Fibroblast of peridontal ligament (primary cell): ENCODE measurements around the gene GATB.

Experiments
- DNase-seq: peaks from one replicate; pipeline ENCODE4 v3.0.0-alpha.2; 2010; ENCODE audit errors: extremely low read depth

The GATB gene

GRCh38 chr4:151700566-151701316 lies 60.1 kb downstream of the GATB start:
- DNase-seq = peak; percentile 55

- DNase-seq = no peak
Observed at GRCh38 chr4:151698213-151698612, 62.6 kb downstream of the GATB start.

- DNase-seq = no peak
Observed at GRCh38 chr4:151694961-151695720, 65.7 kb downstream of the GATB start.

- no peak for DNase-seq
Observed at GRCh38 chr4:151692821-151693673, 67.8 kb downstream of the GATB start.

- DNase-seq = no peak
Observed at GRCh38 chr4:151692443-151692782, 68.4 kb downstream of the GATB start.

- no peak for DNase-seq
Observed at GRCh38 chr4:151691639-151692442, 69.0 kb downstream of the GATB start.

- peak; percentile 77 for DNase-seq
Observed at GRCh38 chr4:151690876-151691275, 69.9 kb downstream of the GATB start.

- DNase-seq = peak; percentile 57
Observed at GRCh38 chr4:151690164-151690870, 70.5 kb downstream of the GATB start.

GRCh38 chr4:151689211-151689991 lies 71.4 kb downstream of the GATB start:
- DNase-seq = no peak

- DNase-seq = no peak
Observed at GRCh38 chr4:151688785-151689043, 72.1 kb downstream of the GATB start.

- no peak for DNase-seq
Observed at GRCh38 chr4:151688003-151688784, 72.6 kb downstream of the GATB start.

GRCh38 chr4:151687021-151687640 lies 73.7 kb downstream of the GATB start:
- peak; percentile 24 for DNase-seq

- DNase-seq = no peak
Observed at GRCh38 chr4:151685303-151685702, 75.5 kb downstream of the GATB start.

- no peak for DNase-seq
Observed at GRCh38 chr4:151681085-151681484, 79.7 kb downstream of the GATB start.

GRCh38 chr4:151679231-151679630 lies 81.6 kb downstream of the GATB start:
- no peak for DNase-seq

- no peak for DNase-seq
Observed at GRCh38 chr4:151678048-151678872, 82.5 kb downstream of the GATB start.

- DNase-seq = no peak
Observed at GRCh38 chr4:151677193-151677592, 83.6 kb downstream of the GATB start.

GRCh38 chr4:151676301-151676700 lies 84.5 kb downstream of the GATB start:
- DNase-seq = peak; percentile 53
